IMR-90 (cell line): ENCODE data around the gene FBXW4.

Experiments used
- CHD1 ChIP-seq: IDR thresholded peaks from 2 replicates; pipeline ENCODE4 v1.6.1; 2012; ENCODE audit warnings: low read depth, low read length, improper control_type of control experiment
- CTCF ChIP-seq: conservative IDR thresholded peaks from 2 replicates; pipeline ENCODE4 v1.5.1; 2012; ENCODE audit warnings: mild to moderate bottlenecking, low read depth, low read length, improper control_type of control experiment
- FOS ChIP-seq: fragments of 150-350 bp; IDR thresholded peaks from 2 replicates; pipeline ENCODE4 v1.6.1; 2016; ENCODE audit warnings: low read depth, low read length
- MAFK ChIP-seq: IDR thresholded peaks from 2 replicates; pipeline ENCODE4 v1.6.1; 2012; ENCODE audit warnings: low read depth, low read length, improper control_type of control experiment
- NFE2L2 ChIP-seq: fragments of 150-350 bp; IDR thresholded peaks from 2 replicates; pipeline ENCODE4 v1.6.1; 2016; ENCODE audit warnings: low read depth, mild to moderate bottlenecking, low read length
- POLR2A ChIP-seq: IDR thresholded peaks from 2 replicates; pipeline ENCODE4 v1.6.1; 2012; ENCODE audit warnings: mild to moderate bottlenecking, low read depth, low read length
- RAD21 ChIP-seq: IDR thresholded peaks from 2 replicates; pipeline ENCODE4 v1.6.1; 2012; ENCODE audit warnings: low read length, improper control_type of control experiment

DNA sequence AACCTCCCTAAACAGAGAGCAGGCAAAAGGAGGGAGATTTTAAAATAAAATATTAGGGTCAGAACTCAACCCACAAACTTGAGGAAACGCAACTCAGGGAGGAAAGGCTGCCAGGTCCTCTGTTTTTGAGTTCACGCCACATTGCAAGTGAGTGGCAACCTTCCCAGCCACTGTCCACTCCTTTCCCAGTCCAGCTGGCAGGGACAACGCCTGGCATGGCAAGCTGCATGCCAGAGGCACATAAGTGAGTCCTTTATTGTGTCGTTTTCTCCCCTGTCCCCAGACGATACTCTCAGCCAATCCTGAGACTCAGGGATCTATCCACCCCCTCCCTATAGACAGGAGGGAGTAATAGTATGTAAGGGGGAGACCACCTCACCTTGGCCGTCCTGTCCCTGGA is 22.4 kb downstream of the FBXW4 start:
- TF ChIP-seq MAFK (no peak), CTCF (no peak), CHD1 (no peak), POLR2A (no peak), NFE2L2 (no peak), RAD21 (no peak), FOS (no peak)
